Stimulated activated memory B cell treated with anti-CD40 and anti-IgM and Interleukin-4, amounts not matched to agents 10 μg/mL and 1 μg/mL and 100 μg/mL, for 72 hours (primary cell): ENCODE measurements around the gene MAGOH.
"Not testable (repeated sequence)": the region's sequence is repeated elsewhere in the genome, so short reads cannot be mapped to it uniquely, and the experiment has no call there.

ENCODE experiments used
- ATAC-seq: fragments of 150-1000 bp; cut with Tn5 transposase; 2 replicates; pipeline ENCODE4 v1.10.0; 2021
- H3K27ac Mint-ChIP-seq: one replicate; pipeline ENCODE4 v1.8.0; 2022; ENCODE audit warnings: mild to moderate bottlenecking, mixed read lengths
- H3K27me3 Mint-ChIP-seq: one replicate; pipeline ENCODE4 v1.8.0; 2022; ENCODE audit warnings: mixed read lengths
- H3K36me3 Mint-ChIP-seq: one replicate; pipeline ENCODE4 v1.8.0; 2022; ENCODE audit warnings: mixed read lengths
- H3K4me1 Mint-ChIP-seq: one replicate; pipeline ENCODE4 v1.8.0; 2022; ENCODE audit warnings: mixed read lengths
- H3K4me3 Mint-ChIP-seq: one replicate; pipeline ENCODE4 v1.8.0; 2022; ENCODE audit warnings: mild to moderate bottlenecking, moderate library complexity, mixed read lengths
- H3K9me3 Mint-ChIP-seq: one replicate; pipeline ENCODE4 v1.8.0; 2022; ENCODE audit warnings: mixed read lengths

Gene MAGOH

DNA sequence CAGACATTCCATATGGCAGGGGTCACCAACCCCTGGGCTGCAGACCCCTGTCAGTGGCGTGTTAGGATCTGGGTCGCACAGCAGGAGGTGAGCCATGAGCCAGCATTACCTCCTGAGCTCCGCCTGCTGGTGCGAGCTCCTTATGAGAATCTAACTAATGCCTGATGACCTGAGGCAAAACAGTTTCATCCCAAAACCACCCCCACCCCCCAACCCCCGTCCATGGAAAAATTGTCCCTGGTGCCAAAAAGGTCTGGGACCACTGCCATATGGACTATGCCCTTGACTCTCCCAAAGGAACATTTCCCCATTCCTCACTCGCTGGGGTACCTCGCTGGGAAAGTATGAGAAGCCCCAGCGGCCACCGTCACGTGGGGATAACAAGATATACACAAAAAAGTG lies 48.1 kb downstream of the MAGOH start:
- no peaks in the 10 kb centered on the region for H3K36me3 Mint-ChIP-seq
- H3K4me3 Mint-ChIP-seq, result no peak overlapping the region
- H3K27ac Mint-ChIP-seq, result no peak overlapping the region
- H3K4me1 Mint-ChIP-seq, result no peaks in the 10 kb centered on the region
- H3K27me3 Mint-ChIP-seq, result peaks cover 8% of the 10 kb centered on the region
- H3K9me3 Mint-ChIP-seq, result peaks cover 3% of the 10 kb centered on the region
- ATAC-seq, result no peak

DNA sequence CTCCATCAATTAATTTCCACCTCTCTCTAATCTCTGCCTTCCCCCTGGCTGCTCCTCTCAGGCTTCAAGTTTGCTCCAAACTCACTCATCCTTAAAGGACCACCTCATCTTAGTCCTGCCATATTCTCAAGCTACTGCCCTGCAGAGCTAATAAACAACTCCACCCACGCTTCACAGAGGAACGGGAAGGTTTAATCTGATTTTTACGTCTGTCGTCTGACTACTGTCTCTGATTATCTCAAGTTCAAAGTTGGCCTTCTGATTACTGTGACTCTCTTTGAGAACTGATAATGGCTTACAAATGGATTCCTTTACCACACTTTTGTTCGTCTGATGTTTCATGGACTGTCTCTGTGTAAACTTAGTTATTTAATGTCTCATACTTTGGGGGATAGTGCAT lies 49.3 kb downstream of the MAGOH start:
- no peak for ATAC-seq
- H3K4me3 Mint-ChIP-seq, result no peak overlapping the region
- H3K27ac Mint-ChIP-seq, result no peak overlapping the region
- peaks cover 8% of the 10 kb centered on the region for H3K27me3 Mint-ChIP-seq
- H3K4me1 Mint-ChIP-seq, result no peaks in the 10 kb centered on the region
- no peaks in the 10 kb centered on the region for H3K36me3 Mint-ChIP-seq
- peaks cover 3% of the 10 kb centered on the region for H3K9me3 Mint-ChIP-seq

DNA sequence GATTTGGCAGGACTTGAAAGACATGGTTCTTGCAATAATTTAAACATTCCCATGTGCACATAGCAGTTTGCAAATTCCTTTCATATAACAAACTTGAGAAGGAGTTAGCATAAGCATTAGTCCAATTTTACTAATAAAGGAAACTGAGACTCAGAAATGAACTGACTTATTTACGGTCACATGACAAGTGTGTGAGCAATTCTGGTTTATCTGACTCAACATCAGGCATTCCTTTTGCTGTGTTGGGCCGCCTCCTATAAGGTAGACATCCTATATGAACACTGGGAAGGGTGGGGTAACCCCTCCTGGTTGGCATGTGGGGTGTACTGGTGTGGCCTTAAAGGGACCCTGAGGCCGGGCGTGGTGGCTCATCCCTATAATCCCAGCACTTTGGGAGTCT lies 50.2 kb downstream of the MAGOH start:
- H3K4me3 Mint-ChIP-seq, result no peak overlapping the region
- no peak for ATAC-seq
- peaks cover 8% of the 10 kb centered on the region for H3K27me3 Mint-ChIP-seq
- H3K9me3 Mint-ChIP-seq, result peaks cover 3% of the 10 kb centered on the region
- H3K27ac Mint-ChIP-seq, result no peak overlapping the region
- H3K36me3 Mint-ChIP-seq, result no peaks in the 10 kb centered on the region
- H3K4me1 Mint-ChIP-seq, result no peaks in the 10 kb centered on the region

DNA sequence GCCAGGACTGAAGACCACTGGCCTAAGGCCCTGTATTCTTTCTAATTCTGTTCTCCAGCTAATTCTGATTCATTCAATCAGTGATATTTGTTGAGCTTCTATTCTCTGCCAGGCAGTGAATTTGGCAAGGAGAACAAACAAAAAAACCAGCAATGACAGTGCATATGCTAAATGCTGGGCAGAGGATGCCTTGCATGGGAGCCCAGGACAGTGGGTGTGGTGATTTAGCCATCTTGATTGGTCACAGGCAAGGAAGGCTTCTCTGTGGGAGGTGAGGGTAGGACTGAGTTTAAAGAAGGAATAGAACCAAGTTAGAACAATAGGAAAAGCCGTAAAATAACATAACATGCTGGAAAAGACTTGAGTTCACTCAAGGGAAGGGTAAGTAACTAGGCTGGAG lies 50.9 kb downstream of the MAGOH start:
- Mint-ChIP-seq H3K4me3 (no peak overlapping the region), H3K27ac (no peak overlapping the region), H3K9me3 (peaks cover 3% of the 10 kb centered on the region), H3K27me3 (peaks cover 8% of the 10 kb centered on the region), H3K4me1 (no peaks in the 10 kb centered on the region), H3K36me3 (no peaks in the 10 kb centered on the region)
- ATAC-seq, result no peak

DNA sequence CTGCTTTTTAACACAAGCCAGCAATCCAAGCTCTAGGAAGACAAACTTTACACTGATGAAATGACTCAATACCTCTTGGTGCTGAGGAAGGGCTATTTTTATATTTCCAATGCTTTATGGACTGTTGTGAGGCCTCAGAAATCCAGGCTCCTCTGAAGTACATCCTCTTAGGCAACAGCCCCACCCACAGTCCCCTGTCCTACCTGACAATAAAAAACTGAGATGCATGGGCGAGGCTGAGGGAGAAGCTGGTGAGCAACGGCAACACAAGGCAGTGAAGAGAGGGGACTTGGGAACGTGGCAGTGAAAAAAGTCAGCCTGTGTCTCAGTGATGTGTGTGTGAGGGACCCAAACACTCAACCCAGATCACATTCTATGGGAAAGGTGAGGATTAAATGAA lies 51.8 kb downstream of the MAGOH start:
- H3K9me3 Mint-ChIP-seq, result no peaks in the 10 kb centered on the region
- peaks cover 8% of the 10 kb centered on the region for H3K27me3 Mint-ChIP-seq
- no peaks in the 10 kb centered on the region for H3K4me1 Mint-ChIP-seq
- H3K36me3 Mint-ChIP-seq, result no peaks in the 10 kb centered on the region
- H3K4me3 Mint-ChIP-seq, result no peak overlapping the region
- H3K27ac Mint-ChIP-seq, result no peak overlapping the region
- ATAC-seq, result no peak

DNA sequence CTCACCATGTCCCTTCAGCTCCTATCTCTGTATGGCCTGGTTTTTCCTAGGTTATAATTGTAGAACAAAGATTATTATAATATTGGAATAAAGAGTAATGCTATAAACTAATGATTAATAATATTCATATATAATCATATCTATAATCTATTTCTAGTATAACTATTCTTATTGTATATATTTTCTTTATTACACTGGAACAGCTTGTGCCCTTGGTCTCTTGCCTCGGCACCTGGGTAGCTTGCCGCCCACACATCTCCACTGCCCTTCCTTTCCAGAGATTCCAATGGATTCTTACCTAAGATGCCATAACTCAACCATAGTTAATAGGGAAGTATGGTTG lies 52.4 kb downstream of the MAGOH start:
- H3K4me1 Mint-ChIP-seq, result not testable (repeated sequence)

DNA sequence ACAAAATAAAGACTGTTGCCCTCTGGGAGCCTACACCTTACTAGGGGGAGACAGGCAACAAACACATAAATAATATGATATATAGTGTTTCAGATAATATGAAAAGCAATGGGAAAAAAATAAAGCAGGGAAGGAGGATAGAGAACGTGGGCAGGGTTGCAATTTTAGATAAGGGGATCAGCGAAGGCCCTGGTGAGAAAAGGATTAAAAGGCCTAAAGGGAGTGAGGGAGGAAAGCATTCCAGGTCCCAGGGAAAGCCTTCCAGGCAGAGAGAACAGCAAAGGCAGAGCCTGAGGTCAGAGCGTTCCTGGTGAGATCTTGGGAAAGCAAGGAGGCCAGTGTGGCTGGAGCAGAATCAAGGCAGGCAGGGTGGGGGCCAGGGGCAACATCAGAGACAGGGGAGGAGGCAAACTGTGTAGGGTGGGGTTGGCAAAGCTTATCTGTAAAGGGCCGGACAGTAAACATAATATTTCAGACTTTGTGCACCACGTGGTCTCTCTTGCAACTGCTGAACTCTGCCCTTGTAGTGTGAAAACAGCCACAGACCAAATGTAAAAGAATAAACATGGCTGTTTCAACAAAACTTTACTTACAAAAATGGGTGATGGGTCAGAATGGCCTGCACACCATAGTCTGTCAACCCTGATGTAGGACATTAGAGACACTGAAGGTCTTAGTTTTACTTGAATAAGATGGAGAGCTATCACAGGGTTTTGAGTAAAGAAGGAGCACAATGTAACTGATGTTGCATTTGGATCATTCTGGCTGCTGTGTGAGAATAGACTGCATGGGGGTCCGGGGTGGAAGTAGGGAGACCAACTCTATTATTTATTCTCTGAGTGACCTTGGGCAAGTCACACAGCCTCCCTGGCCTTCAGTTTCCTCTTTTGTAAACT lies 55.0 kb downstream of the MAGOH start:
- Mint-ChIP-seq H3K36me3 (no peaks in the 10 kb centered on the region), H3K9me3 (no peaks in the 10 kb centered on the region), H3K27ac (no peak overlapping the region), H3K4me1 (no peaks in the 10 kb centered on the region), H3K4me3 (no peak overlapping the region), H3K27me3 (peaks cover 24% of the 10 kb centered on the region)
- ATAC-seq, result no peak

More for the DNA sequence above, 52.4 kb downstream of the MAGOH start:
- H3K36me3 Mint-ChIP-seq, H3K27ac Mint-ChIP-seq, H3K27me3 Mint-ChIP-seq, H3K4me3 Mint-ChIP-seq, ATAC-seq, H3K9me3 Mint-ChIP-seq: not testable (repeated sequence)

DNA sequence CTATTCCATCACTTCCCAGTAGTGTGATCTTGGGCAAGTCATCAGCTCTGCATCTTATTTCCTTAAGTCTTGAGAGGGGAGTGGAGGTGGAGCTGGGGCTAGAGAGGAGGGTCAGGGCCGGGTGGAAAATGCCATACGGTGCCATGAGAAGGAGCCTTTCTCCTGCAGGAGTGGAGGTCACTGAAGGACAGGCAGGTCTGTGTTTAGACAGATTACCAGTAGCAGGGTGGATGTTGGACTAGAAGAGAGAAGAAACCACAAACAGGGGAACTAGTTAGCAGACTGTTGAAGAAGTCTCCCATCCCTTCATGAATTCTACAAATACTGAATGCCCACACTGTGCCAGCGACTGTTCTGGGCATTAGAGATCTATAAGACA lies 55.6 kb downstream of the MAGOH start:
- Mint-ChIP-seq H3K36me3 (no peaks in the 10 kb centered on the region), H3K4me1 (no peaks in the 10 kb centered on the region), H3K9me3 (no peaks in the 10 kb centered on the region), H3K27me3 (peaks cover 27% of the 10 kb centered on the region), H3K4me3 (no peak overlapping the region), H3K27ac (no peak overlapping the region)
- no peak for ATAC-seq

DNA sequence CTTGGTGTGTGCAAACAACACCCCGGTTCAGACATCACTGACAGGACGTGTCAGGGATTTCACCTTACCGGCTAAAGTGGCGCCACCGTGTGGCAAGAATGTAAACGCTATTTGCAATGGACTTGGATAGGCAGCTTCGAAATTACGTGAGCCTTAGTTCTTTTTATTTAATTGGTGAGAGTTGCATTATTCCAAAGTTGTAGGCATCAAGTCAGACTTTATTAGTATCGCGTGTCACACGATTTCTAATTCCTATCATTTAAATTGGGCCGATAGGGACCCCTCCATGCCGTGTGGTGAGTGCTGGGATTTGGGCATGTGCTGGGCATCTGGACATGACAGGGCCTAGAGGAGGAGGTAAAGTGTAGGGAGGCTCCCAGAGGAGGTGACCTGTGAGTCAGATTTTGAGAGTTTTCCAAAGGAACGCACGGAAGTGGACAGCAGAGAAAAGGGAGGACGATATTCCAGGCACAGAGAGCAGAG lies 56.2 kb downstream of the MAGOH start:
- Mint-ChIP-seq H3K27me3 (peaks cover 32% of the 10 kb centered on the region), H3K36me3 (no peaks in the 10 kb centered on the region), H3K9me3 (no peaks in the 10 kb centered on the region), H3K4me1 (no peaks in the 10 kb centered on the region), H3K4me3 (no peak overlapping the region), H3K27ac (no peak overlapping the region)
- ATAC-seq, result peak; percentile 63

DNA sequence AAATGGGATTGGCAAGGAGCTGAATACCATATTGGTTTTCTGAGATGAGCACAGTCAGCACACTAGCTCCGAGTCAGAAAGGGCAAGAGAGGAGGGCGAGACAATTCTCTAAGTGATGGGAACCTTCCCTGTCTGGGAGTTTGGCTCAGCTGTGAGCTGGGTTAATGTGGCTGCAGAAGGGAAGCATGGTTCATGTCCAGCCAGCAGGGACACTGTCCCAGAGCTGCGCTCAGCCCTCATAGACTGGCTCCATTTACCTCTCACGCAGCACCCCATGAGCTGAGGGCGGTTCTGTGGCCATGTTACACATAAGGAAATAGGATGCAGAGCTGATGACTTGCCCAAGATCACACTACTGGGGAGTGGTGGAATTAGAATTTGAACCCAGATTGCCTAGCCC lies 57.4 kb downstream of the MAGOH start:
- no peaks in the 10 kb centered on the region for H3K9me3 Mint-ChIP-seq
- no peak for ATAC-seq
- no peak overlapping the region for H3K4me3 Mint-ChIP-seq
- peaks cover 37% of the 10 kb centered on the region for H3K27me3 Mint-ChIP-seq
- no peaks in the 10 kb centered on the region for H3K4me1 Mint-ChIP-seq
- H3K36me3 Mint-ChIP-seq, result no peaks in the 10 kb centered on the region
- H3K27ac Mint-ChIP-seq, result no peak overlapping the region

DNA sequence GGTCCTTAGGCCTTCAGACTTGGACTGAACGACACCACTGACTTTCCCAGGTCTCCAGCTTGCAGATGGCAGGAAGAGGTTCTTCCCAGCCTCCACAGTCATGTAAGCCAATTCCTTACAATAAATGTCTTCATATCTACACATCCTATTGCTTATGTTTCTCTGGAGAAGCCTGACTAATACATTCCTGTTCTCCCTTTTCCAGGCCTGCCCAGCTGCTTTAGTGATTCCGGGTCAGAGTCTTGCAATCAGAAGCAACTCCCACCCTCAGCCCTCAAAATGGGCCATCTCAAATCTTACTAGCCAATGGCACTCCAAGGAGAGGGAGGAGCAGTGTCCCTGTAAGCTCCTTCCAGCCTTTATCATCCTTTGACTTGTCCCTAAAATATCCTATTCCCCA lies 58.1 kb downstream of the MAGOH start:
- H3K4me1 Mint-ChIP-seq, result no peaks in the 10 kb centered on the region
- H3K36me3 Mint-ChIP-seq, result no peaks in the 10 kb centered on the region
- H3K4me3 Mint-ChIP-seq, result no peak overlapping the region
- H3K9me3 Mint-ChIP-seq, result no peaks in the 10 kb centered on the region
- ATAC-seq, result no peak
- no peak overlapping the region for H3K27ac Mint-ChIP-seq
- peaks cover 42% of the 10 kb centered on the region for H3K27me3 Mint-ChIP-seq
